IPS-NIHi11 (cell line): ENCODE results near the gene CGB7.

ENCODE experiments used
- DNase-seq: peaks from one replicate; pipeline ENCODE4 v3.0.0; 2012; ENCODE audit warnings: mixed read lengths, low spot score

The CGB7 gene

GRCh38 chr19:49016067-49016839, 41.3 kb downstream of the CGB7 start:
- no peak for DNase-seq

GRCh38 chr19:49014870-49015255, 42.7 kb downstream of the CGB7 start:
- DNase-seq, result no peak

GRCh38 chr19:49014123-49014869, 43.3 kb downstream of the CGB7 start:
- no peak for DNase-seq

GRCh38 chr19:49011194-49011593, 46.4 kb downstream of the CGB7 start:
- DNase-seq, result no peak

GRCh38 chr19:49010453-49010852, 47.1 kb downstream of the CGB7 start:
- DNase-seq, result no peak

- no peak for DNase-seq
Measured at GRCh38 chr19:49009828-49010227, 47.7 kb downstream of the CGB7 start.

- no peak for DNase-seq
Measured at GRCh38 chr19:49006905-49007304, 50.6 kb downstream of the CGB7 start.

GRCh38 chr19:49004964-49005614, 52.5 kb downstream of the CGB7 start:
- DNase-seq, result no peak
